Sigmoid colon (tissue), 3 donors: ENCODE data around the gene PMS2.

Experiments
- CTCF ChIP-seq, 4 experiments: fragments of 450-650 bp in 3 of 4; fragments of 200-600 bp in 1 of 4; IDR thresholded peaks; one replicate each; pipeline ENCODE4 v1.5.1; 2016 to 2019; ENCODE audit warnings: antibody characterized with exemption in 4 of 4, mild to moderate bottlenecking in 3 of 4, moderate library complexity in 2 of 4
- POLR2A ChIP-seq, 2 donors: fragments of 450-650 bp; IDR thresholded peaks; one replicate each; pipeline ENCODE4 v1.6.1; 2016; ENCODE audit warnings: antibody characterized with exemption in 2 of 2, mild to moderate bottlenecking in 2 of 2, moderate library complexity in 2 of 2

- TF ChIP-seq CTCF (IDR thresholded peaks at IDR 0.05), result no peak
- TF ChIP-seq POLR2A (IDR thresholded peaks at IDR 0.05), result no peak
Measured at GRCh38 chr7:6012355-6013104, 3.7 kb upstream of the PMS2 start.
